BE2C (cell line): ENCODE data around the gene ADAT3.

Experiments
- DNase-seq: peaks from one replicate; pipeline ENCODE4 v3.0.0-alpha.2; 2020
- H3K27me3 ChIP-seq: fragments of 250-450 bp; sonication (Bioruptor Pico); 2 replicates; pipeline ENCODE4 v1.5.1; 2020; ENCODE audit warnings: mild to moderate bottlenecking
- H3K36me3 ChIP-seq: fragments of 250-450 bp; sonication (Bioruptor Pico); 2 replicates; pipeline ENCODE4 v1.5.1; 2020; ENCODE audit warnings: mild to moderate bottlenecking
- H3K4me1 ChIP-seq: fragments of 250-450 bp; sonication (Bioruptor Pico); 2 replicates; pipeline ENCODE4 v1.5.1; 2020
- H3K4me3 ChIP-seq: 2 replicates; pipeline ENCODE4 v1.5.1; 2011; ENCODE audit warnings: low read depth, low read length
- H3K9me3 ChIP-seq: fragments of 250-450 bp; sonication (Bioruptor Pico); 2 replicates; pipeline ENCODE4 v1.5.1; 2020
- TF ChIP-seq, protein P1 (sequence below): IDR thresholded peaks from 2 replicates; pipeline ENCODE4 v1.5.1; 2012; ENCODE audit warnings: mild to moderate bottlenecking, low read depth, low read length

Gene ADAT3

DNA sequence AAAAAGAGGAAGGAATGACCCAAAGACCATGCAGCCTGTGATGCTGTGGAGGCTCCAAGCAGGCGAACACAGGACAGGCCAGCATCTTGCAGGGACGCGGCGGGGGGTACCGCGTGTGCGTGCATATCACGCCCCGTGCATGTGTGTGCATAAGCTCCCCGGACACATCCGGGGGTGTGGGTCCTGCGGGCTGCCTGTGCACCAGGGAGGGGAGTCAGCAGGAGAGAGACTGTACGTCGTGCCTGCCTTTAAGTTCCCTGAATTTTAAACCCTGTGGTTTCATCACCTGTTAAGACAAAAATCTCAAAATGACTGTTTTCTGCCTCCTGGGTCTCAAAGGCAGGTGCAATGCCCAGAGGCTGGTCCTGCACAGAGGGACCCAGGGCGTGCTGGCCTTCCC, 16.6 kb downstream of the ADAT3 start:
- Histone ChIP-seq H3K4me3 (no peak overlapping the region), H3K27me3 (no peaks in the 10 kb centered on the region), H3K4me1 (no peaks in the 10 kb centered on the region), H3K36me3 (peaks cover 50% of the 10 kb centered on the region), H3K9me3 (no peaks in the 10 kb centered on the region)
- DNase-seq: no peak
- TF ChIP-seq, protein P1, sequence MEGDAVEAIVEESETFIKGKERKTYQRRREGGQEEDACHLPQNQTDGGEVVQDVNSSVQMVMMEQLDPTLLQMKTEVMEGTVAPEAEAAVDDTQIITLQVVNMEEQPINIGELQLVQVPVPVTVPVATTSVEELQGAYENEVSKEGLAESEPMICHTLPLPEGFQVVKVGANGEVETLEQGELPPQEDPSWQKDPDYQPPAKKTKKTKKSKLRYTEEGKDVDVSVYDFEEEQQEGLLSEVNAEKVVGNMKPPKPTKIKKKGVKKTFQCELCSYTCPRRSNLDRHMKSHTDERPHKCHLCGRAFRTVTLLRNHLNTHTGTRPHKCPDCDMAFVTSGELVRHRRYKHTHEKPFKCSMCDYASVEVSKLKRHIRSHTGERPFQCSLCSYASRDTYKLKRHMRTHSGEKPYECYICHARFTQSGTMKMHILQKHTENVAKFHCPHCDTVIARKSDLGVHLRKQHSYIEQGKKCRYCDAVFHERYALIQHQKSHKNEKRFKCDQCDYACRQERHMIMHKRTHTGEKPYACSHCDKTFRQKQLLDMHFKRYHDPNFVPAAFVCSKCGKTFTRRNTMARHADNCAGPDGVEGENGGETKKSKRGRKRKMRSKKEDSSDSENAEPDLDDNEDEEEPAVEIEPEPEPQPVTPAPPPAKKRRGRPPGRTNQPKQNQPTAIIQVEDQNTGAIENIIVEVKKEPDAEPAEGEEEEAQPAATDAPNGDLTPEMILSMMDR: no peak

DNA sequence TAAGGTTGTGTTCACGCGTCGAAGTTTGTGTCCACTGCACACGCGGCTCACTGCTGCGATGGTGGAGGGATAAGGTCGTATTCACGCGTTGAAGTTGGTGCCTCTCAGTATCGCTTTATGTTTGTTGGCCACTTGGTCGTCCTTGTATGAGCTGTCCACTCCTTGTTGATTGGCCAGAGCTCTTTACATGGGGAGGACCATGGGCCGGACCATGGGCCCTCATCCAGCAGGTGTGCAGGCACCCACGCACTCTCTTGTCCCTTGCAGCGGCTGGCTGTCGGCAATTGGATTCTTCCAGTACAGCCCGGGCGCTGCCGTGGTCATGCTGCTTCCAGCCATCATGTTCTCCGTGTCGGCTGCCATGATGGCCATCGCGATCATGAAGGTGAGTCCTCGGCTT, 17.6 kb downstream of the ADAT3 start:
- Histone ChIP-seq H3K9me3 (no peaks in the 10 kb centered on the region), H3K36me3 (peaks cover 48% of the 10 kb centered on the region), H3K4me3 (no peak overlapping the region), H3K4me1 (no peaks in the 10 kb centered on the region), H3K27me3 (no peaks in the 10 kb centered on the region)
- no peak for DNase-seq
- TF ChIP-seq, protein P1: no peak

- no peaks in the 10 kb centered on the region for H3K4me1 ChIP-seq
- DNase-seq: no peak
- peaks cover 43% of the 10 kb centered on the region for H3K36me3 ChIP-seq
- H3K9me3 ChIP-seq: no peaks in the 10 kb centered on the region
- H3K27me3 ChIP-seq: no peaks in the 10 kb centered on the region
- no peak overlapping the region for H3K4me3 ChIP-seq
- TF ChIP-seq, protein P1: no peak
These were observed 18.1 kb downstream of the ADAT3 start for GRCh38 chr19:1923319-1923718.

- Histone ChIP-seq H3K27me3 (no peaks in the 10 kb centered on the region), H3K4me1 (no peaks in the 10 kb centered on the region), H3K4me3 (no peak overlapping the region), H3K36me3 (peaks cover 36% of the 10 kb centered on the region), H3K9me3 (no peaks in the 10 kb centered on the region)
- TF ChIP-seq, protein P1: no peak
- DNase-seq: no peak
These were observed 19.2 kb downstream of the ADAT3 start for GRCh38 chr19:1924320-1924961.

DNA sequence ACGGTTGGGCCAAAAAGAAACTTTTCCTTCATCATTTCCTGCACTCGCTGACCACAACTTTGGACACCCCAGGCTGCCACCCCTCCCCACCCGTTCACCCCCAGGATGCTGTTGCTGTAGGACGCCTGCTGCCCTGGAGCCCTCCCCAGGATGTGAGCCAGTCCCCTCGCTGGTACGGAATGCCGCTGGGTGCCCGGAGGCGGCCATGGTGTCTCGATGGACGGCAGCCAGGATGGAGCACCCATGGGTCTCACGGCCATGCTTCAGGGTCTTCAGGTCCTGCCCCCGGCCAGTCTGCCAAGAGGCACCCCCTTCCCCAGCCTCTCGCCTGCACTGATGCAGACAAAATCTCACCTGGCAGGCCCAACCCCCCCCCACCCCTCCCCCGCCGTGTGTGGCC, 20.3 kb downstream of the ADAT3 start:
- Histone ChIP-seq H3K4me3 (no peak overlapping the region), H3K4me1 (no peaks in the 10 kb centered on the region; the same call in 1 of the 2 replicates), H3K9me3 (no peaks in the 10 kb centered on the region), H3K36me3 (peaks cover 29% of the 10 kb centered on the region), H3K27me3 (no peaks in the 10 kb centered on the region)
- DNase-seq: no peak
- TF ChIP-seq, protein P1: no peak

DNA sequence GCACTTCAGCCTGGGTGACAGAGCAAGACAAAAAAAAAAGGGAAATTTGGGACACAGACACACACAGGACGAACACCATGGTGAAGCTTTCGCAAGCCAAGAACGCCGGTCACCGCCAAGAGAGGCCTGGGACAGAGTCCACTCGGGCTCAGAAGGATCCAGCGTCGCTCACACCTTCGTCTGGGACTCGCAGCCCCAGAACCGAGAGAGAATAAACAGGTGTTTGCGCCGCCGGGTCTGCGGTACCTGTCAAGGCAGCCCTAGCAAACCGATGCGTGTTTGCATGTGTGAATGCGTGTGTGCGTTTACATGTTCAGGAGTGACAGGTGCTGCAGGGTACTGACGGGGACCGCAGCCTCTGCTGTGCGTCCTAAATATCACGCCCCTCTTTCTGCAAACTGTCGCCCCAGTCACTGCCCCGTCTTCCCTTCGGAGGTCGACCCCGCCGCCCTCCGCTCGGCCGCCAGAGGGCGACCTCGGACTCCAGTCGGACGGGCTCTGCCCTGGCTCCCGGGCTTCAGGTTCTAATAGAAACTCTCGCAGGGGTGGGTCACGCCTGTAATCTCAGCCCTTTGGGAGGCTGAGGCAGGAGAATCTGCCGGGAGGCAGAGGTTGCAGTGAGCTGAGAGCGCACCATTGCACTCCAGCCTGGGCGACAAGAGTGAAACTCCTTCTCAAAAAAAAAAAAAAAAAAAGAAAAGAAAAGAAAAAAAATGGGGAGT, 24.0 kb downstream of the ADAT3 start:
- Histone ChIP-seq H3K27me3 (no peaks in the 10 kb centered on the region), H3K4me1 (no peaks in the 10 kb centered on the region; the same call in 1 of the 2 replicates), H3K9me3 (0 out of 2 replicates have a peak, but pooled peaks cover 3% of the 10 kb centered on the region), H3K4me3 (peak overlapping the region; percentile 43), H3K36me3 (peaks cover 8% of the 10 kb centered on the region)
- DNase-seq: peak; percentile 88
- TF ChIP-seq, protein P1: peak; percentile 73
